ENCODE results near the gene GPR137C.

The GPR137C gene

GRCh38 chr14:52663850-52664249 lies 111.2 kb downstream of the GPR137C start:
- DNase-seq (ENCODE audit: low read depth in 3 of 3), result no peak

DNA sequence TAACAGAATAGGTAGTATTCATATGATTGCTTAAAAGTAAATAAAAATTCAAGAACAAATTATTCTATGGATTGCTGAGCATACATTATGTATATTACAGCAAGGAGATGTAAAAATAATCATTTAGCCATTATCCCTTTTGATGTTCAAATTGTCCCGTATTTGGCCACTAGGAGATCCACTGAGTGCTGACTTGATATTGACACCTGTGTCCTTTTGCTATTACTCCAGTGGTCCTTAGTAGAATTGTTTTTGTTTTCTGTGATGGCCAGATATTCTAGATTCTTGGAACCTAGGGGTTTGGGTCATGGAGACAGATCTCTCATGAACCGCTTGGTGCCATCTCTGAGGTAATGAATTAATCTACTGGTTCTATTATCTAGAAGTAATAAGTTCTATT lies 126.0 kb downstream of the GPR137C start:
- no peak for DNase-seq (ENCODE audit: low read depth in 3 of 3)

- no peak for DNase-seq (ENCODE audit: low read depth in 3 of 3)
Observed at GRCh38 chr14:52683985-52684520, 131.4 kb downstream of the GPR137C start.

DNA sequence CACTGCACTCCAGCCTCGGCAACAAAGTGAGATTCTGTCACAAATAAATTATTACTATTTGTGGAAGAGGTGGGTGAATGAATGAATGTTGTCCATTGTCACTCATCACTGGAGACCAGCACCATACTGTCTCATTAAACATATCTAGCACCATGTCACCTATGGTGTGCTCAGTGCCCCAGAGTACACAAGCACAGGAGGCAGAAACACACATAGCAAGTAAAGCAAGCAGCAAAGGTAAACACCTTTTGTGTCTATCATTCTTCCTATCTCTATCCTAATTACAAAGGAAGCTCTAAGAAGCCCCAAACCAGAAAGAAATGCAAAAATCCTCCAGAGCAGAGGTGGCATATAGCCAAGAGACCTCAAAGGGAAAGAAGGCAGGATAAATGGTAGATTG lies 133.5 kb downstream of the GPR137C start:
- no peak for DNase-seq (ENCODE audit: low read depth in 3 of 3)

All from stimulated activated CD4-positive, alpha-beta T cell treated with anti-CD3 and anti-CD28 coated beads, TNF-alpha, amount 100 ng/mL, for 48 hours (primary cell).